Stimulated activated CD4-positive, alpha-beta T cell treated with anti-CD3 and anti-CD28 coated beads, Interleukin-1b, Interleukin-23, amount 100 ng/mL, for 48 hours (primary cell): ENCODE measurements around the gene PCDHB4.
"Not testable (repeated sequence)": the region's sequence is repeated elsewhere in the genome, so short reads cannot be mapped to it uniquely, and the experiment has no call there.

ENCODE experiments used
- DNase-seq: peaks from one replicate; pipeline ENCODE4 v3.0.0-alpha.2; 2020

The PCDHB4 gene

DNA sequence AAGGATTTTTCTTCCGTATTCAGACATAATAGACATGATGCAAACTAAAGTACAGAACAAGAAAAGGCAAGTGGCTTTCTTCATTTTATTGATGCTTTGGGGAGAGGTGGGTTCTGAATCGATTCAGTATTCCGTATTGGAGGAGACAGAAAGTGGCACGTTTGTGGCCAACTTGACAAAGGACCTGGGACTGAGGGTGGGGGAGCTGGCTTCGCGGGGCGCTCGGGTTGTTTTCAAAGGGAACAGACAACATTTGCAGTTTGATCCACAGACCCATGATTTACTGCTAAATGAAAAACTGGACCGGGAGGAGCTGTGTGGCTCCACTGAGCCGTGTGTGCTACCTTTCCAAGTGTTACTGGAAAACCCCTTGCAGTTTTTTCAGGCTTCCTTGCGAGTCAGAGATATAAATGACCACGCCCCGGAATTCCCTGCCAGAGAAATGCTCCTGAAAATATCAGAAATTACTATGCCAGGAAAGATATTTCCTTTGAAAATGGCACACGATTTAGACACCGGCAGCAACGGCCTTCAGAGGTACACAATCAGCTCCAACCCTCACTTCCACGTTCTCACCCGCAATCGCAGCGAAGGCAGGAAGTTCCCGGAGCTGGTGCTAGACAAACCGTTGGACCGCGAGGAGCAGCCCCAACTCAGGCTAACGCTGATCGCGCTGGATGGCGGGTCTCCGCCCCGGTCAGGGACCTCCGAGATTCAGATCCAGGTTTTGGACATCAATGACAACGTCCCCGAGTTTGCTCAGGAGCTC lies 28.8 kb downstream of the PCDHB4 start:
- no peak for DNase-seq

DNA sequence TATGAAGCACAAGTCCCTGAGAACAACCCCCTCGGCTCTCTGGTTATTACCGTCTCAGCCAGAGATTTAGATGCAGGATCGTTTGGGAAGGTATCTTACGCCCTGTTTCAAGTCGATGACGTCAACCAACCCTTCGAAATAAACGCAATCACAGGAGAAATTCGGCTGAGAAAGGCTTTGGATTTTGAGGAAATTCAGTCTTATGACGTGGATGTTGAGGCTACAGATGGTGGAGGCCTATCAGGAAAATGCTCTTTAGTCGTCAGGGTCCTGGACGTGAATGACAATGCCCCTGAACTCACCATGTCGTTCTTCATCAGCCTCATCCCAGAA lies 29.3 kb downstream of the PCDHB4 start:
- DNase-seq = no peak

DNA sequence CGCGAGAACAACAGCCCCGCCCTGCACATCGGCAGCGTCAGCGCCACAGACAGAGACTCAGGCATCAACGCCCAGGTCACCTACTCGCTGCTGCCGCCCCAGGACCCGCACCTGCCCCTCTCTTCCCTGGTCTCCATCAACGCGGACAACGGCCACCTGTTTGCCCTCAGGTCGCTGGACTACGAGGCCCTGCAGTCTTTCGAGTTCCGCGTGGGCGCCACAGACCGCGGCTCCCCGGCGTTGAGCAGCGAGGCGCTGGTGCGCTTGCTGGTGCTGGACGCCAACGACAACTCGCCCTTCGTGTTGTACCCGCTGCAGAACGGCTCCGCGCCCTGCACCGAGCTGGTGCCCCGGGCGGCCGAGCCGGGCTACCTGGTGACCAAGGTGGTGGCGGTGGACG lies 30.0 kb downstream of the PCDHB4 start:
- DNase-seq = not testable (repeated sequence)

DNA sequence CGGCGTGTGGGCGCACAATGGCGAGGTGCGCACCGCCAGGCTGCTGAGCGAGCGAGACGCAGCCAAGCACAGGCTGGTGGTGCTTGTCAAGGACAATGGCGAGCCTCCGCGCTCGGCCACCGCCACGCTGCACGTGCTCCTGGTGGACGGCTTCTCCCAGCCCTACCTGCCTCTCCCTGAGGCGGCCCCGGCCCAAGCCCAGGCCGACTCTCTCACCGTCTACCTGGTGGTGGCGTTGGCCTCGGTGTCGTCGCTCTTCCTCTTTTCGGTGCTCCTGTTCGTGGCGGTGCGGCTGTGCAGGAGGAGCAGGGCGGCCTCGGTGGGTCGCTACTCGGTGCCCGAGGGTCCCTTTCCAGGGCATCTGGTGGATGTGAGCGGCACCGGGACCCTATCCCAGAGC lies 30.5 kb downstream of the PCDHB4 start:
- not testable (repeated sequence) for DNase-seq

DNA sequence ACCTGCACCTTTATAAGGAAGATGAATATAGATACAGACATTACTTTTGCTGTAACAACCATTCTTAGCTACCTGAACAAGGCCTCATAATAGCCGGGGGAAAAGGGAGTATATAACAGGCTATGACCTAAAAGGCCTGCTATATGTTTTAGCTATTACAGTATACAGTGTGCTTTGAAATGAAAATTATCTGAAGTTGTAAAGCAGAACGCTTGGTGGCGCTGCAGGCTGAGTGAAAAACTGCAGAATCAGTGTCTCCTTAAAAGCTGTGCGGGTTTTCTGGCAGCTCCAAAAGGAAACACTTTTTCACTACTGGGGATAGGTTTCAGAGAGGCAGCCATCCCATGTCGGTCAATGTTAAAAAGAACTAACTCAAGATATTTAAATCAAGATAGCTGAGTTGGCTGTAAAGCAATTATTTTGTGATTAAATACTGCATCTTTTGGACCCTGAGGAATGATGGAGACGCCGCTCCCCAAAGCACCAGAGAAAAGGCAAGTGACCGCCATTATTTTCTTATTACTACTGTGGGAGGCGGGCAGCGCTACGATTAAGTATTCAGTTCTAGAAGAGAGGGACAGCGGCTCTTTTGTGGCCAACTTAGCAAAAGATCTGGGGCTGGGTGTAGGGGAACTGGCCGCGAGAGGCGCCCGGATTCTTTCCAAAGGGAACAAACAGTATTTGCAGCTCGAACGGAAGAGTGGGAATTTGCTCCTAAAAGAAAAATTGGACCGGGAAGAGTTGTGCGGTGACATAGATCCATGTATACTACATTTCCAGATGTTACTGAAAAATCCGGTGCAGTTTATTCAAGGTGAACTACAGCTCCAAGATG lies 34.1 kb downstream of the PCDHB4 start:
- no peak for DNase-seq

DNA sequence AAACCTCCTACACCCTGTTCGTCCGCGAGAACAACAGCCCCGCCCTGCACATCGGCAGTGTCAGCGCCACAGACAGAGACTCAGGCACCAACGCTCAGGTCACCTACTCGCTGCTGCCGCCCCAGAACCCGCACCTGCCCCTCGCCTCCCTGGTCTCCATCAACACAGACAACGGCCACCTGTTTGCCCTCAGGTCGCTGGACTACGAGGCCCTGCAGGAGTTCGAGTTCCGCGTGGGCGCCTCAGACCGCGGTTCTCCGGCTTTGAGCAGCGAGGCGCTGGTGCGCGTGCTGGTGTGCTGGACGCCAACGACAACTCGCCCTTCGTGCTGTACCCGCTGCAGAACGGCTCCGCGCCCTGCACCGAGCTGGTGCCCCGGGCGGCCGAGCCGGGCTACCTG lies 35.7 kb downstream of the PCDHB4 start:
- DNase-seq = not testable (repeated sequence)

DNA sequence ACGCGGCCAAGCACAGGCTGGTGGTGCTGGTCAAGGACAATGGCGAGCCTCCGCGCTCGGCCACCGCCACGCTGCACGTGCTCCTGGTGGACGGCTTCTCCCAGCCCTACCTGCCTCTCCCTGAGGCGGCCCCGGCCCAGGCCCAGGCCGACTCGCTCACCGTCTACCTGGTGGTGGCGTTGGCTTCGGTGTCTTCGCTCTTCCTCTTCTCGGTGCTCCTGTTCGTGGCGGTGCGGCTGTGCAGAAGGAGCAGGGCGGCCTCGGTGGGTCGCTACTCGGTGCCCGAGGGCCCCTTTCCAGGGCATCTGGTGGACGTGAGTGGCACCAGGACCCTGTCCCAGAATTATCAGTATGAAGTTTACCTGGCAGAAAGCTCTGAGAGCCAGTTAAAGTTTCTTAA lies 36.3 kb downstream of the PCDHB4 start:
- DNase-seq = not testable (repeated sequence)

DNA sequence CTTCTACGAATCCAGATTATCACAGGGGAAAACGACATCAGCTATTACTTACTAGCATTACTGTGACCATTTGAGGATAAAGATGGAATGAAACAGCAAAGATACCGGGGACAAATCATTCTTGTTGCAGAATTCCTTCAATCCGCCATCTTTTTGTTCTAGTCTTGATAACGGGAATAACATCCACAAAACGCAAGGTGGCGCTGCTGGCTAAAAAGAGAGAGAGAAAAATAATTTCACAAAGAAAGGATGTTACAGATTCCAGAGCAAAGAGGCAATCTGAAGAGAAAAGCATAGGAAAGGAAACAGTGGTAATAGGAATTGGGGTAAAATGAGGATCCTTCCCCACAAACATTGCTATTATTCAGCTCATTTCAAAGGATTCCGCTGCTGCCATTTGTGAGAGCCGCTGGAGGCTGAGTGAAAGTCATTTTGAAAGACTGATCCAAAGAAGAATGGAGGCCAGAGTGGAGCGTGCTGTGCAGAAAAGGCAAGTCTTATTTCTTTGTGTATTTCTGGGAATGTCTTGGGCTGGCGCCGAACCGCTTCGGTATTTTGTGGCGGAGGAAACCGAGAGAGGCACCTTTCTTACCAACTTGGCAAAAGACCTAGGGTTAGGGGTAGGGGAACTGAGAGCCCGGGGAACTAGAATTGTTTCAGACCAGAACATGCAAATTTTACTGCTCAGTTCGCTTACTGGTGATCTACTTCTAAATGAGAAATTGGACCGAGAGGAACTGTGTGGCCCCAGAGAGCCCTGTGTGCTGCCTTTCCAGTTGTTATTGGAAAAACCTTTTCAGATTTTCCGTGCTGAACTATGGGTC lies 51.0 kb downstream of the PCDHB4 start, which contains the start of gene PCDHB7:
Gene PCDHB7, plus strand, starts transcription at position 264 of the 824 bp plus-strand sequence. Its CDS starts 192 bp downstream, at position 456.
- no peak for DNase-seq

DNA sequence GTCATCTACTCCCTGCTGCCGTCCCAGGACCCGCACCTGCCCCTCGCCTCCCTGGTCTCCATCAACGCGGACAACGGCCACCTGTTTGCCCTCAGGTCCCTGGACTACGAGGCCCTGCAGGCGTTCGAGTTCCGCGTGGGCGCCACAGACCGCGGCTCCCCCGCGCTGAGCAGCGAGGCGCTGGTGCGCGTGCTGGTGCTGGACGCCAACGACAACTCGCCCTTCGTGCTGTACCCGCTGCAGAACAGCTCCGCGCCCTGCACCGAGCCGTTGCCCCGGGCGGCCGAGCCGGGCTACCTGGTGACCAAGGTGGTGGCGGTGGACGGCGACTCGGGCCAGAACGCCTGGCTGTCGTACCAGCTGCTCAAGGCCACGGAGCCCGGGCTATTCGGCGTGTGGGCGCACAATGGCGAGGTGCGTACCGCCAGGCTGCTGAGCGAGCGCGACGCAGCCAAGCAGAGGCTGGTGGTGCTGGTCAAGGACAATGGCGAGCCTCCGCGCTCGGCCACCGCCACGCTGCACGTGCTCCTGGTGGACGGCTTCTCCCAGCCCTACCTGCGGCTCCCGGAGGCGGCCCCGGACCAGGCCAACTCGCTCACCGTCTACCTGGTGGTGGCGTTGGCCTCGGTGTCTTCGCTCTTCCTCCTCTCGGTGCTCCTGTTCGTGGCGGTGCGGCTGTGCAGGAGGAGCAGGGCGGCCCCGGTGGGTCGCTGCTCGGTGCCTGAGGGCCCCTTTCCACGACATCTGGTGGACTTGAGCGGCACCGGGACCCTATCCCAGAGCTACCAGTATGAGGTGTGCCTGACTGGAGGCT lies 52.9 kb downstream of the PCDHB4 start:
- DNase-seq = not testable (repeated sequence)
